Testis (tissue), 3 donors: ENCODE measurements around the gene LYSMD2. TPM values are rescaled to one million over a fixed set of nuclear protein-coding genes. Genes with fewer than 3 reads are reported as not detected.

Experiments used
- DNase-seq: peaks from one replicate; pipeline ENCODE4 v3.0.0-alpha.2; 2019
- H3K27ac ChIP-seq, 2 donors: fragments of 200-600 bp; sonication (generic); one replicate each; pipeline ENCODE4 v1.5.1; 2019
- H3K27me3 ChIP-seq: fragments of 200-600 bp; sonication (generic); one replicate; pipeline ENCODE4 v1.5.1; 2019
- H3K36me3 ChIP-seq: fragments of 200-600 bp; sonication (generic); one replicate; pipeline ENCODE4 v1.5.1; 2017; ENCODE audit warnings: low read depth; ENCODE audit errors: missing control alignments
- H3K4me1 ChIP-seq: fragments of 200-600 bp; sonication (generic); one replicate; pipeline ENCODE4 v1.5.1; 2019
- H3K4me3 ChIP-seq, 2 donors: fragments of 200-600 bp; sonication (generic); one replicate each; pipeline ENCODE4 v1.5.1; 2017 to 2019
- H3K9me3 ChIP-seq: fragments of 200-600 bp; sonication (generic); one replicate; pipeline ENCODE4 v1.5.1; 2017
- POLR2A ChIP-seq: fragments of 450-650 bp; IDR thresholded peaks from one replicate; pipeline ENCODE4 v1.6.1; 2017; ENCODE audit warnings: antibody characterized with exemption, mild to moderate bottlenecking, moderate library complexity
- WGBS, 2 donors: methylation state at CpG; one replicate each; pipeline ENCODE4 v1.1.5; 2018; 5-methylcytosine and 5-hydroxymethylcytosine counted together
- intact Hi-C: fragments of 100-400 bp; cut with DNase I; formaldehyde crosslinking; loops from one replicate; pipeline ENCODE4 v1.15.1; 2023; ENCODE audit warnings: low total_unique reads
- polyA plus RNA-seq: library from polyadenylated mRNA; stranded (reverse); fragments of 350-450 nt; fragmentation: Illumina TruSeq; extraction: RNeasy Lipid Tissue Mini Kit (QIAGEN cat#74804); gene quantifications from one replicate; pipeline ENCODE4 v1.2.3, GENCODE V29; 2014; ENCODE audit warnings: low read depth, low replicate concordance; ENCODE audit not compliant: insufficient read depth
- total RNA-seq, 2 donors: library from RNA; depleted of rRNA; stranded (reverse); fragments of >200 nt; gene quantifications; one replicate each; pipeline ENCODE4 v1.2.3, GENCODE V29; 2016
- TF ChIP-seq, protein P1 (sequence below), 3 experiments: fragments of 450-650 bp in 2 of 3; fragments of 200-600 bp in 1 of 3; sonication (generic) in 1 of 3; IDR thresholded peaks; one replicate each; pipeline ENCODE4 v1.5.1; 2016 to 2019; ENCODE audit warnings: antibody characterized with exemption in 3 of 3, mild to moderate bottlenecking in 2 of 3, moderate library complexity in 1 of 3

The LYSMD2 gene
- total and polyA plus RNA-seq, 3 donors from 2014 or later: 18.7 to 21.1 (median 19.9) TPM

DNA sequence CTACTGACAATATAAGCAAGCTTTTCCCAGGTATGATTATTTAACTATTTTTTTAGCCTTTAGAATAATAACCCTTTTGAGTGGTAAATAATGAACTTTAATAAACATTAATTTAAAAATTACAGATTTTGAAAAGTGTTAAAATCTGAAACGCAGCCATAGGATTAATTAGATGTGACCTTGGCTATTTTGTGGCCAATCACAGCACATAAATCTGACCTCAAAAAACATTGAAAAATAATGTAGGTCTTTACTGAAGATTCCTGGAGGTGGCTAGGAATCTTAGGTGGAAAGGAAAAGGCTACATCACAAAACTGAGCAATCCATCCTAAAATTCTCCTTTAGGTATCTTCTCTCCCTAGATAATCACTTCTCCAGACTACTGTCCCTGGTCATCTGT, 38.1 kb downstream of the LYSMD2 start:
- no peaks in the 10 kb centered on the region for H3K4me1 ChIP-seq
- no peak overlapping the region for H3K4me3 ChIP-seq
- TF ChIP-seq, protein P1, sequence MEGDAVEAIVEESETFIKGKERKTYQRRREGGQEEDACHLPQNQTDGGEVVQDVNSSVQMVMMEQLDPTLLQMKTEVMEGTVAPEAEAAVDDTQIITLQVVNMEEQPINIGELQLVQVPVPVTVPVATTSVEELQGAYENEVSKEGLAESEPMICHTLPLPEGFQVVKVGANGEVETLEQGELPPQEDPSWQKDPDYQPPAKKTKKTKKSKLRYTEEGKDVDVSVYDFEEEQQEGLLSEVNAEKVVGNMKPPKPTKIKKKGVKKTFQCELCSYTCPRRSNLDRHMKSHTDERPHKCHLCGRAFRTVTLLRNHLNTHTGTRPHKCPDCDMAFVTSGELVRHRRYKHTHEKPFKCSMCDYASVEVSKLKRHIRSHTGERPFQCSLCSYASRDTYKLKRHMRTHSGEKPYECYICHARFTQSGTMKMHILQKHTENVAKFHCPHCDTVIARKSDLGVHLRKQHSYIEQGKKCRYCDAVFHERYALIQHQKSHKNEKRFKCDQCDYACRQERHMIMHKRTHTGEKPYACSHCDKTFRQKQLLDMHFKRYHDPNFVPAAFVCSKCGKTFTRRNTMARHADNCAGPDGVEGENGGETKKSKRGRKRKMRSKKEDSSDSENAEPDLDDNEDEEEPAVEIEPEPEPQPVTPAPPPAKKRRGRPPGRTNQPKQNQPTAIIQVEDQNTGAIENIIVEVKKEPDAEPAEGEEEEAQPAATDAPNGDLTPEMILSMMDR (IDR thresholded peaks at IDR 0.05): no peak
- DNase-seq: no peak
- no peaks in the 10 kb centered on the region for H3K9me3 ChIP-seq
- intact Hi-C loops: no loop called here
- no peaks in the 10 kb centered on the region for H3K36me3 ChIP-seq
- H3K27ac ChIP-seq: no peak overlapping the region
- H3K27me3 ChIP-seq: no peaks in the 10 kb centered on the region
- WGBS, 2 donors: 82 to 84% methylated on average over 1 of the region's 1 CpG

DNA sequence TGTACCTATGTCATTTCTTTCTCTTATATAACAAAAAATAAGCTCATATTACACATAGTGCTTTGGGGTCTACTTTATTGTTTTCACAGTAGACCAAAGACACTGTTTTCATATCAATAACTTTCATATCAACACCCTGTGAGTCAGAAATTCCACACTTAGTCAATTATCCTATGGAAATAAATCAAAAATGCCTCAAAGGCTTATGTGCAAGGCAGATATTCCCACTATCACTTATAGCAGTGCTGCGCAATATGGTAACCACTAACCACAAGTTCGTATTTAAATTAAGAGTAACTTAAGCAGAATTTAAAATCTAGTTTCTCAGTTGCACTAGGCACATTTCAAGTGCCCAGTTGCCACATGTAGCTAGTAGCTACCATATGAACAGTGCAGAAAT, 40.3 kb downstream of the LYSMD2 start:
- no peaks in the 10 kb centered on the region for H3K9me3 ChIP-seq
- H3K27ac ChIP-seq: no peak overlapping the region
- no peak for DNase-seq
- H3K4me3 ChIP-seq: no peak overlapping the region
- no peaks in the 10 kb centered on the region for H3K4me1 ChIP-seq
- intact Hi-C loops: no loop called here
- no peak for TF ChIP-seq POLR2A
- TF ChIP-seq, protein P1 (IDR thresholded peaks at IDR 0.05): no peak
- no peaks in the 10 kb centered on the region for H3K36me3 ChIP-seq
- WGBS, 2 donors: 95 to 98% methylated on average over 2 of the region's 2 CpGs
- no peaks in the 10 kb centered on the region for H3K27me3 ChIP-seq

DNA sequence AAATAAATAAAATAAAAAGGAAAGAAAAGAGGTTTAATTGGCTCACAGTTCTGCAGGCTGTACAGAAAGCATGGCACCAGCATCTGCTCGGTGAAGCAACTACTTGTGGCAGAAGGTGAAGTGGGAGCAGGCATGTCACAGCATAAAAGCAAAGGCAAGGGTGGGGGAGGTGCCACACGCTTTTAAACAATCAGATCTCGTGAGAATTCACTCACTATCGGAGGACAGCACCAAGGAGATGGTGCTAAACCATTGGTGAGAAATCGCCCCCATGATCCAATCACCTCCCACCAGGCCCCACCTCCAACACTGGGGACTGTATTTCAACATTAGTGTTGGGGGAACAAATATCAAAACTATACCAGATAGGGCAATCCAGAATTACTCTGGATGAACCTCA, 40.9 kb downstream of the LYSMD2 start:
- no peak for DNase-seq
- H3K9me3 ChIP-seq: no peaks in the 10 kb centered on the region
- no peaks in the 10 kb centered on the region for H3K36me3 ChIP-seq
- intact Hi-C loops: no loop called here
- no peaks in the 10 kb centered on the region for H3K27me3 ChIP-seq
- H3K4me1 ChIP-seq: no peaks in the 10 kb centered on the region
- WGBS, 2 donors: 73 to 89% methylated on average over 5 of the region's 5 CpGs
- H3K4me3 ChIP-seq: no peak overlapping the region
- H3K27ac ChIP-seq: no peak overlapping the region
- TF ChIP-seq, protein P1 (IDR thresholded peaks at IDR 0.05): no peak
- no peak for TF ChIP-seq POLR2A

DNA sequence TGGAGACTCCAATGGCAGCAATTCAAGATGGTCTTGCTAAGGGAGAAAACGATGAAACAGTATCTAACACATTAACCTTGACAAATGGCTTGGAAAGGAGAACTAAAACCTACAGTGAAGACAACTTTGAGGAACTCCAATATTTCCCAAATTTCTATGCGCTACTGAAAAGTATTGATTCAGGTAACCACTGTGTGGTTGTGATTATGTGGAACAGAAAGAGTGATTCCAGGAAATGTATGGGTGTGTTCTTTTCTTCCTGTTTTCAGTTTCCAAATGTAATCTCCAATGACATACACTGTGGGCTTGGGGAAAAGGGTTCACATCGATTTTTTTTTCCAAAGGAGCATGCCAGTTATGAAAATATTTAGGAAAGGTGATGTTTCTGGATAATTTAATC, 45.3 kb downstream of the LYSMD2 start:
- no peak overlapping the region for H3K27ac ChIP-seq
- intact Hi-C loops: no loop called here
- H3K4me3 ChIP-seq: no peak overlapping the region
- H3K27me3 ChIP-seq: no peaks in the 10 kb centered on the region
- H3K36me3 ChIP-seq: no peaks in the 10 kb centered on the region
- TF ChIP-seq, protein P1 (IDR thresholded peaks at IDR 0.05): no peak
- TF ChIP-seq POLR2A: no peak
- H3K9me3 ChIP-seq: no peaks in the 10 kb centered on the region
- WGBS, 2 donors: 65 to 73% methylated on average over 3 of the region's 3 CpGs
- DNase-seq: no peak
- H3K4me1 ChIP-seq: no peaks in the 10 kb centered on the region

DNA sequence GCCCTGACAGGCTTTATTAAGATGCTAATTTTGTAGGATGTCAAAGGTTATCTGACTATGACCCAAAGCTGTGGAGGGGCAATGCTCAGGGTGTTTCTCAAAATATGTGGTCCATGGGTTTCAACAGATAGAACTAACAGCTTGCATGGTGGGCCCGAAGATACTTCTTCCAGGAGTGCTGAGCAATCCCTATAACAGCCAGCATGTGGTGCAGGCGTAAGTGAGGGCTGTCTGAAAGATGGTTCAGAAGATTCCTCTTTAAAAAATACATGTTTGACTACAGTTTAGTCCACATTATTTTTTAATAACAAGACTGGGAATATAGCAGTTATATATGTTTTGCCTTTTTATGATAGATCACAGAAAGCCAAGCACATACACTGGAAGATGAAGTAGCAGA, 48.6 kb downstream of the LYSMD2 start:
- H3K9me3 ChIP-seq: no peaks in the 10 kb centered on the region
- H3K4me3 ChIP-seq: no peak overlapping the region
- TF ChIP-seq, protein P1 (IDR thresholded peaks at IDR 0.05): no peak
- TF ChIP-seq POLR2A: no peak
- H3K27me3 ChIP-seq: no peaks in the 10 kb centered on the region
- WGBS, 2 donors: 68 to 92% methylated on average over 2 of the region's 2 CpGs
- DNase-seq: no peak
- H3K36me3 ChIP-seq: no peaks in the 10 kb centered on the region
- no peak overlapping the region for H3K27ac ChIP-seq
- H3K4me1 ChIP-seq: no peaks in the 10 kb centered on the region
- intact Hi-C loops: no loop called here
